SU-DHL-6 (cell line): Measurements from ENCODE around the gene OXA1L.

Experiments
- EZH2phosphoT487 ChIP-seq: fragments of 200-600 bp; sonication (generic), shearing (Covaris generic); conservative IDR thresholded peaks from 2 replicates; pipeline ENCODE4 v1.6.1; 2018; ENCODE audit warnings: mild to moderate bottlenecking, antibody characterized with exemption, low read length, moderate library complexity, mixed read lengths
- TF ChIP-seq, protein P1 (sequence below): fragments of 200-600 bp; sonication (generic); IDR thresholded peaks from one replicate; pipeline ENCODE4 v1.5.1; 2017; ENCODE audit warnings: antibody characterized with exemption, mild to moderate bottlenecking, low read length, moderate library complexity; ENCODE audit not compliant: insufficient read depth, poor library complexity, severe bottlenecking

GRCh38 chr14:22753586-22753985 is 12.9 kb upstream of the OXA1L start:
- TF ChIP-seq, protein P1, sequence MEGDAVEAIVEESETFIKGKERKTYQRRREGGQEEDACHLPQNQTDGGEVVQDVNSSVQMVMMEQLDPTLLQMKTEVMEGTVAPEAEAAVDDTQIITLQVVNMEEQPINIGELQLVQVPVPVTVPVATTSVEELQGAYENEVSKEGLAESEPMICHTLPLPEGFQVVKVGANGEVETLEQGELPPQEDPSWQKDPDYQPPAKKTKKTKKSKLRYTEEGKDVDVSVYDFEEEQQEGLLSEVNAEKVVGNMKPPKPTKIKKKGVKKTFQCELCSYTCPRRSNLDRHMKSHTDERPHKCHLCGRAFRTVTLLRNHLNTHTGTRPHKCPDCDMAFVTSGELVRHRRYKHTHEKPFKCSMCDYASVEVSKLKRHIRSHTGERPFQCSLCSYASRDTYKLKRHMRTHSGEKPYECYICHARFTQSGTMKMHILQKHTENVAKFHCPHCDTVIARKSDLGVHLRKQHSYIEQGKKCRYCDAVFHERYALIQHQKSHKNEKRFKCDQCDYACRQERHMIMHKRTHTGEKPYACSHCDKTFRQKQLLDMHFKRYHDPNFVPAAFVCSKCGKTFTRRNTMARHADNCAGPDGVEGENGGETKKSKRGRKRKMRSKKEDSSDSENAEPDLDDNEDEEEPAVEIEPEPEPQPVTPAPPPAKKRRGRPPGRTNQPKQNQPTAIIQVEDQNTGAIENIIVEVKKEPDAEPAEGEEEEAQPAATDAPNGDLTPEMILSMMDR: no peak
- TF ChIP-seq EZH2phosphoT487: no peak
